DOHH2 (cell line): Measurements from ENCODE around the gene RPL9.

Source experiments
- CTCF ChIP-seq: fragments of 200-600 bp; sonication (generic); IDR thresholded peaks from one replicate; pipeline ENCODE4 v1.5.1; 2014; ENCODE audit warnings: antibody characterized with exemption, mild to moderate bottlenecking, low read depth, low read length; ENCODE audit not compliant: poor library complexity, severe bottlenecking
- EZH2phosphoT487 ChIP-seq: fragments of 200-600 bp; sonication (generic); IDR thresholded peaks from 2 replicates; pipeline ENCODE4 v1.6.1; 2017; ENCODE audit warnings: borderline replicate concordance, mild to moderate bottlenecking, antibody characterized with exemption, low read length, moderate library complexity, mixed read lengths

- TF ChIP-seq CTCF (no peak), EZH2phosphoT487 (no peak)
Measured at GRCh38 chr4:39442998-39443397, 15.7 kb downstream of the RPL9 start.
